B cell (primary cell): ENCODE data around the gene RAB6C. TPM values are rescaled to one million over a fixed set of nuclear protein-coding genes. Genes with fewer than 3 reads are reported as not detected.
"Not testable (repeated sequence)": the region's sequence is repeated elsewhere in the genome, so short reads cannot be mapped to it uniquely, and the experiment has no call there.

Experiments
- ATAC-seq: fragments of 200-7000 bp; cut with Tn5 transposase; one replicate; pipeline ENCODE4 v1.10.0; 2021; ENCODE audit warnings: low read depth, mild to moderate bottlenecking, moderate number of reproducible peaks, moderate library complexity
- CTCF ChIA-PET: fragments of 350-600 bp; sonication (Branson Sonifier 250); formaldehyde crosslinking; loops from one replicate; lab custom pipeline; 2021; ENCODE audit warnings: antibody characterized with exemption, inconsistent platforms; lab: Charles Lee
- POLR2A ChIA-PET: fragments of 350-600 bp; sonication (Branson Sonifier 250); formaldehyde crosslinking; loops from one replicate; lab custom pipeline; 2021; ENCODE audit warnings: antibody characterized with exemption; lab: Charles Lee
- DNase-seq: peaks from one replicate; pipeline ENCODE4 v3.0.0; 2013
- H2AFZ ChIP-seq: 2 replicates; pipeline ENCODE4 v1.6.1; 2012; ENCODE audit warnings: mild to moderate bottlenecking, low read depth, low read length; ENCODE audit not compliant: insufficient read depth, poor library complexity, severe bottlenecking
- H3K27ac ChIP-seq, 2 donors: 1 replicate in 1 of 2; 2 replicates in 1 of 2; pipeline ENCODE4 v1.5.1; 2012 to 2013; ENCODE audit warnings: low read length in 2 of 2, mild to moderate bottlenecking in 2 of 2, moderate library complexity in 1 of 2
- H3K27me3 ChIP-seq, 4 experiments: fragments of 200-600 bp in 1 of 4; sonication (generic) in 1 of 4; replicated peaks in 1 of 4; 1 replicate in 2 of 4; 2 replicates in 2 of 4; pipeline versions ENCODE4 v1.6.1 to v1.7.0; 2013 to 2016; ENCODE audit warnings: low read length in 3 of 4, mild to moderate bottlenecking in 2 of 4, mixed read lengths in 1 of 4, moderate library complexity in 1 of 4; ENCODE audit not compliant: insufficient read depth in 4 of 4, control insufficient read depth in 3 of 4; ENCODE audit errors: control extremely low read depth in 1 of 4
- H3K36me3 ChIP-seq, 2 experiments: replicated peaks in 1 of 2; 1 replicate in 1 of 2; 2 replicates in 1 of 2; pipeline versions ENCODE4 v1.6.1 to v1.7.1; 2013; ENCODE audit warnings: low read length in 1 of 2; ENCODE audit not compliant: insufficient read depth in 2 of 2, control insufficient read depth in 1 of 2; ENCODE audit errors: control extremely low read depth in 1 of 2, extremely low read depth in 1 of 2
- H3K4me1 ChIP-seq, 2 donors: fragments of 200-600 bp in 1 of 2; sonication (generic) in 1 of 2; 1 replicate in 1 of 2; 2 replicates in 1 of 2; pipeline versions ENCODE4 v1.5.1 to v1.6.1; 2013 to 2017; ENCODE audit warnings: low read length in 2 of 2; ENCODE audit not compliant: control insufficient read depth in 2 of 2, insufficient read depth in 2 of 2
- H3K4me2 ChIP-seq: replicated peaks from 2 replicates; pipeline ENCODE3; 2012; ENCODE audit warnings: mild to moderate bottlenecking, low read depth, low read length; ENCODE audit not compliant: poor library complexity, severe bottlenecking
- H3K4me3 ChIP-seq, 5 experiments: fragments of 200-600 bp in 1 of 5; sonication (generic) in 1 of 5; 1 replicate in 3 of 5; 2 replicates in 2 of 5; pipeline versions ENCODE4 v1.5.1 to v1.7.0; 2011 to 2016; ENCODE audit warnings: low read length in 4 of 5, mild to moderate bottlenecking in 4 of 5, low read depth in 2 of 5, control low read depth in 1 of 5, moderate library complexity in 1 of 5; ENCODE audit not compliant: insufficient read depth in 1 of 5; ENCODE audit errors: control extremely low read depth in 1 of 5, extremely low read depth in 1 of 5
- H3K79me2 ChIP-seq: fragments of 200-600 bp; sonication (generic); one replicate; pipeline ENCODE4 v1.6.0; 2016; ENCODE audit warnings: low read length; ENCODE audit not compliant: control insufficient read depth, insufficient read depth
- H3K9ac ChIP-seq: fragments of 200-600 bp; sonication (generic); 2 replicates; pipeline ENCODE4 v1.6.1; 2017; ENCODE audit warnings: mild to moderate bottlenecking, low read length, moderate library complexity
- H3K9me3 ChIP-seq, 3 donors: one replicate each; pipeline versions ENCODE4 v1.6.1 to v1.7.1; 2013; ENCODE audit warnings: low read length in 2 of 3; ENCODE audit not compliant: control insufficient read depth in 2 of 3, insufficient read depth in 1 of 3; ENCODE audit errors: control extremely low read depth in 1 of 3
- H4K20me1 ChIP-seq: 2 replicates; pipeline ENCODE4 v1.6.0; 2012; ENCODE audit warnings: mild to moderate bottlenecking, low read length; ENCODE audit not compliant: insufficient read depth, control insufficient read depth, poor library complexity, severe bottlenecking
- H3K27ac Mint-ChIP-seq: one replicate; pipeline ENCODE4 v1.8.0; 2021; ENCODE audit warnings: mixed read lengths
- H3K27me3 Mint-ChIP-seq: one replicate; pipeline ENCODE4 v1.8.0; 2021; ENCODE audit warnings: mixed read lengths
- H3K4me1 Mint-ChIP-seq: one replicate; pipeline ENCODE4 v1.8.0; 2021; ENCODE audit warnings: mixed read lengths
- H3K4me3 Mint-ChIP-seq: one replicate; pipeline ENCODE4 v1.8.0; 2021; ENCODE audit warnings: mixed read lengths
- H3K9me3 Mint-ChIP-seq: one replicate; pipeline ENCODE4 v1.8.0; 2022; ENCODE audit warnings: mixed read lengths; ENCODE audit not compliant: insufficient read depth
- WGBS: methylation state at CpG from one replicate; pipeline ENCODE4 v1.1.5; 2013; ENCODE audit warnings: missing lambda C conversion rate; ENCODE audit not compliant: insufficient coverage; 5-methylcytosine and 5-hydroxymethylcytosine counted together
- intact Hi-C: fragments of 100-400 bp; cut with micrococcal nuclease; formaldehyde crosslinking; loops from one replicate; pipeline ENCODE4 v1.10.0; 2022
- polyA plus RNA-seq: library from polyadenylated mRNA; depleted of rRNA; stranded (reverse); fragments of >200 nt; gene quantifications from 2 replicates; pipeline ENCODE4 v1.2.3, GENCODE V29; 2012
- total RNA-seq, 2 donors: library from RNA; stranded (reverse); fragments of 120-200 nt in 1 of 2; gene quantifications; 1 replicate in 1 of 2; 2 replicates in 1 of 2; pipeline versions ENCODE4 v1.2.3 to v1.2.4, GENCODE V29; 2013 to 2022

Gene RAB6C
- total and polyA plus RNA-seq, 2 donors (not counting 1 experiment from before 2014, with no cell fraction given) = 0.09 TPM; not detected in 1

DNA sequence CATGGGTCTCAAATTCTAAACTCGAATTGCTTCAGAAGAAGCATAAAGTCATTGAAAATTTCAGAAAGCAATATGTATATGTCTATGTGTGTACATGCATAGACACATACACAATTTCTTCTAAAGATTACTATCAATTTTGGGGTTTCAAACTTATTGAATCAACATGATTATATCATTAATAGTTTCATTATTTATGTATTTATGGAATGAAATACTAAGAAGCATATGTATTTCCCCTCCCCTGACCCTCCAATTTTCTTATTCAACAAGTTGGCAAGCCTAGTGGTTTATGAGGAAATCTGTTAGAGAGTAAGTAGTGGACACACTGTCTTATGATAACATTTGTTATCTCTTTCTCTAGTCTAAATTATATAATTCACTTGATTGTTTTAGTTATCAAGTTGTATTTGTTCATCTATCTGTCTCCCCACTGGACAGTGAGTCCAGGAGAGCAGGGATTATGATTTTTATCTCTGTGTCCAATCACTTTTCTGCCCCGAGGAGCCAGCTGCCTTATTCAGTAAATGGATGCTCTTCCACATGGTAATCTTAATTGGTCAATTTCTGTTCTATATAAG is 17.3 kb downstream of the RAB6C start:
- H2AFZ ChIP-seq, H3K4me1 ChIP-seq, H3K4me1 Mint-ChIP-seq, intact Hi-C loops, H3K27ac Mint-ChIP-seq, ATAC-seq, H3K9ac ChIP-seq, DNase-seq, H3K36me3 ChIP-seq, H3K4me3 ChIP-seq, H3K9me3 Mint-ChIP-seq, H3K4me2 ChIP-seq, H3K79me2 ChIP-seq, CTCF ChIA-PET, H4K20me1 ChIP-seq, POLR2A ChIA-PET, H3K27ac ChIP-seq, H3K9me3 ChIP-seq, H3K4me3 Mint-ChIP-seq: not testable (repeated sequence)
- H3K27me3 Mint-ChIP-seq = peaks cover 47% of the 10 kb centered on the region
- H3K27me3 ChIP-seq = peaks cover 0 to 14% (median 5%) of the 10 kb centered on the region in 4 experiments
- no CpG with 5 or more reads among the region's 2 CpGs for WGBS

DNA sequence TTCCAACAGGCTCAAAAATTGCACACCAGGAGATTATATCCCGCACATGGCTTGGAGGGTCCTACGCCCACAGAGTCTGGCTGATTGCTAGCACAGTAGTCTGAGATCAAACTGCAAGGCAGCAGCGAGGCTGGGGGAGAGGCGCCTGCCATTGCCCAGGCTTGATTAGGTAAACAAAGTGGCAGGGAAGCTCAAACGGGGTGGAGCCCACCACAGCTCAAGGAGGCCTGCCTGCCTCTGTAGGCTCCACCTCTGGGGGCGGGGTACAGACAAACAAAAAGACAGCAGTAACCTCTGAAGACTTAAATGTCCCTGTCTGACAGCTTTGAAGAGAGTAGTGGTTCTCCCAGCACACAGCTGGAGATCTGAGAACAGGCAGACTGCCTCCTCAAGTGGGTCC is 19.3 kb downstream of the RAB6C start:
- H3K4me1 ChIP-seq, H4K20me1 ChIP-seq, ATAC-seq, CTCF ChIA-PET, H3K27me3 ChIP-seq, H3K4me3 ChIP-seq, H3K9me3 Mint-ChIP-seq, POLR2A ChIA-PET, H3K4me2 ChIP-seq, H3K4me3 Mint-ChIP-seq, DNase-seq, H3K79me2 ChIP-seq, H3K27ac ChIP-seq, H3K9ac ChIP-seq, H3K27ac Mint-ChIP-seq, H2AFZ ChIP-seq, H3K9me3 ChIP-seq, H3K36me3 ChIP-seq, intact Hi-C loops, H3K4me1 Mint-ChIP-seq: not testable (repeated sequence)
- 87% methylated on average over 6 of the region's 6 CpGs for WGBS
- H3K27me3 Mint-ChIP-seq = peaks cover 40% of the 10 kb centered on the region

DNA sequence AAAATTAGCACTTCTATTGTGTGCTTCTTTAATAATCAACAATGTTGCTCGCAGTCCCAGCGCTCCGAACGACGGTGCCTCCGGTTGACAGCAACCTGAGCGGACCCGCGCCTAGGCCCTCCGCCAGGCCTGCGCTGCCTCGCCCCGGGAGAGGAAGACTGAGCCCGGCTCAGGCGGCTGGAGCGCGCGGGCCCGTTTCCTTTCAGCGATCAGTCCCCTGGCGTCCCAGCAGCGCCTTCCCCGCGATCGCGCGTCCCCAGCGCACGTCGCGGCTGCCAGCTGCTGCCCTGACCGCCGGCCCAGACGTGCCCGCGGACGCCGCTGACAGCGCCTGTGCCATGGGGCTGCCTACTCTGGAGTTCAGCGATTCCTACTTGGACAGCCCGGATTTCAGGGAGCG is 26.4 kb downstream of the RAB6C start:
- H3K4me1 Mint-ChIP-seq, H3K36me3 ChIP-seq, CTCF ChIA-PET, H3K4me3 ChIP-seq, H3K4me2 ChIP-seq, H3K27me3 ChIP-seq, POLR2A ChIA-PET, intact Hi-C loops, H3K27ac Mint-ChIP-seq, H3K27ac ChIP-seq, H3K9me3 Mint-ChIP-seq, H2AFZ ChIP-seq, H3K4me3 Mint-ChIP-seq, H3K9me3 ChIP-seq, H4K20me1 ChIP-seq, H3K4me1 ChIP-seq, H3K9ac ChIP-seq, DNase-seq, ATAC-seq, H3K79me2 ChIP-seq: not testable (repeated sequence)
- H3K27me3 Mint-ChIP-seq = peaks cover 48% of the 10 kb centered on the region
- WGBS = 16% methylated on average over 21 of the region's 42 CpGs

DNA sequence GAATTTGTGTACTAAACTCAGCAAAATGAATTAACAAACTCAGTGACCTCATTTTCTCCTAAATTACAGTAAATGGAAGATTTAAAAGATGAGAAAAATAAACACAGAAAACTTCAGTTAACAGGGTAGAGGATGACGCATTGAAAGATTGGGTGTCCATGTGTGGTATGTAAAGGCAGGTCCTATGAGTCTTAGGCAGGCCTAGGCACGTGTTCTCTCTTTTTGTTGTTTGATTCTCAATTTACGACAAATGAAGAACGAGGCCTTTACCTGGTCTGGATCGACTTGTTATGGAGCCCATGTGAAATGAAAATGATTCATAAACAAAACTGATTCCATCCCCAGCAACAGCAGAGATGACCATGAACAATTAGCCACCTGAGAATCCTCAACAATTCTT is 37.2 kb downstream of the RAB6C start:
- H3K27ac ChIP-seq, H3K4me2 ChIP-seq, H4K20me1 ChIP-seq, intact Hi-C loops, ATAC-seq, H3K9me3 ChIP-seq, H3K27ac Mint-ChIP-seq, CTCF ChIA-PET, H3K4me1 ChIP-seq, H3K27me3 ChIP-seq, H3K36me3 ChIP-seq, H3K4me1 Mint-ChIP-seq, H3K4me3 Mint-ChIP-seq, H3K4me3 ChIP-seq, DNase-seq, H3K9ac ChIP-seq, POLR2A ChIA-PET, H3K79me2 ChIP-seq, H3K9me3 Mint-ChIP-seq, H2AFZ ChIP-seq: not testable (repeated sequence)
- no CpG with 5 or more reads among the region's 5 CpGs for WGBS
- H3K27me3 Mint-ChIP-seq = peaks cover 12% of the 10 kb centered on the region
